DMS153 treated with DMSO at 0.1 percent for 48 hours (cell line): ENCODE results near the gene CCND2.

ENCODE experiments used
- DNase-seq: peaks from one replicate; lab custom pipeline; 2025; ENCODE audit not compliant: unreplicated experiment; lab: John Stamatoyannopoulos, UW

Gene CCND2

DNA sequence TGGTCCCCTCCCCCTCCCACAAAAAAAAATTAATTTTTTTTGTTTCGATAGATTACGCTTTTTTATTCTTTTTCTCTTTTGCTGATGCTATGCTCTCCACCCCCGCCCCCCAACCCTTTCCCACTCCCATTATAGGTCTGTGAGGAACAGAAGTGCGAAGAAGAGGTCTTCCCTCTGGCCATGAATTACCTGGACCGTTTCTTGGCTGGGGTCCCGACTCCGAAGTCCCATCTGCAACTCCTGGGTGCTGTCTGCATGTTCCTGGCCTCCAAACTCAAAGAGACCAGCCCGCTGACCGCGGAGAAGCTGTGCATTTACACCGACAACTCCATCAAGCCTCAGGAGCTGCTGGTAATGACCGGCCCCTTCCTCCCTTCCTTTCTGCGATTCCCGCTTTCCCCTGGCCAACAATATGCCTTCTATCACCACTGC, 2.3 kb downstream of the CCND2 start:
- DNase-seq: no peak

DNA sequence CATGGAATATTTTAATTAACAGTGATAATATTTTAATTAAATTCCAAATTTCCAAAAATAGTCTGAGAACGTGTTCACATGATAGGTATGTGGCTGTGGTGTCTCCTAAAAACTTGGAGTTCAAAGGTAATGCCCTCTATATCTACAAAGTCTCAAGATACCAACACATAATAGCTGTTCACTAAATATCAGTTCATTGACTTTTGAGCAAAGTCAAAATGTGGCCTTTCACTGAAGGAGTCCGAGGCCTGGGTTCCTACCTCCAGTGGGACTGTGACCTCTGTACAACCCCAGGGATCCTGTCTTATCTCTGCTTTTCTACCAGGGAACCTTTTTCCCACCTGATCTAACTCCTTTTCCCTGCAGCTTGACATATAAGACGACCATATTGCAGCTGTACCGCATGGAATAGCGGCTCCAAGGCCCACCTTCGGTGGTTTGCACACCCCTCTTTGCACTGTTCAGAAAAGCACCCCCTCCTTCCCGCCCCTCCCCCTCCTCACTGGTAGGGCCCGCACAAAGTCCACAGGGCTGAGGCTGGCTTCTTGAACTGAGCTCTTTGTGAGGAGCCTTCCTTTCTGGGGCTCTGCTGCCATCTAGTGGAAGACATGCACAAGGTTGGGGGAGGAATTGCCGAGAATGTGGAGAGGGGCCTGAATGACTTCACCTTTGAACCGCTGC, 3.1 kb downstream of the CCND2 start:
- DNase-seq: peak; percentile 16

DNA sequence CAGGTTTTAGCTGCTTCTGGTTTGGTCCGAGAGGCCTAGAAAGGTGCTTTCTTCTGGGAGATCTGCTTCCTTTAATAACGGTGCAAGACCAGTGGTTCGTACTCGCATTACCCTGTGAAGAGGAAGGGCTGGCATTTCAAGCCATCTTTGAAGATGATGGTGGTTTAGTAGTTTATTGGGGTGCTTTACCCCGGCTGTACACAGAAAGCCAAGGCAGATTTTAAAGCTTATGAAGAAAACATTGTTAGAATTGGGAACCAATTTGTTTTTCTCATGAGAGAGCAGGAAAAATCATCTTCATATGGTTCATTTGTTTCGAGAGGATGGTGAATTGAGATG, 3.6 kb downstream of the CCND2 start:
- no peak for DNase-seq

DNA sequence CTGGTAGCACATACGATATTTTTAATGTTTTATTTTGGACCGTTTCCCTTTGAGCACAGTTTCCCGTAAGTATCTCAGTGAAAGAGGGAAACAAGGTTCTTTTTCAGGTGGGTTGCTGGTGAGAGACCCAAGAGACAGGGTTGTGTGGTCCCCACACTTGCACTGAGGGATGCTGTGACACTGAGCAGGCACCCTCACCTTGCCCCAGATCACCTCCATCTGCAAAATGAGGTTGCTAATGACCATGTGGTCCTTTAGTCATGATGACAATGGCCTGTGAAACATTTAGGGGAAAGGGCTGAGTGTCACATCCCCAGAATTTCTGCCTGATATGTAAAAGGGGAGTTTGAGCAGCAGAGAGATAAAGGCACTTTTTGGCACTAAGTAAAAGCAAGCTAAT, 4.3 kb downstream of the CCND2 start:
- DNase-seq: no peak

DNA sequence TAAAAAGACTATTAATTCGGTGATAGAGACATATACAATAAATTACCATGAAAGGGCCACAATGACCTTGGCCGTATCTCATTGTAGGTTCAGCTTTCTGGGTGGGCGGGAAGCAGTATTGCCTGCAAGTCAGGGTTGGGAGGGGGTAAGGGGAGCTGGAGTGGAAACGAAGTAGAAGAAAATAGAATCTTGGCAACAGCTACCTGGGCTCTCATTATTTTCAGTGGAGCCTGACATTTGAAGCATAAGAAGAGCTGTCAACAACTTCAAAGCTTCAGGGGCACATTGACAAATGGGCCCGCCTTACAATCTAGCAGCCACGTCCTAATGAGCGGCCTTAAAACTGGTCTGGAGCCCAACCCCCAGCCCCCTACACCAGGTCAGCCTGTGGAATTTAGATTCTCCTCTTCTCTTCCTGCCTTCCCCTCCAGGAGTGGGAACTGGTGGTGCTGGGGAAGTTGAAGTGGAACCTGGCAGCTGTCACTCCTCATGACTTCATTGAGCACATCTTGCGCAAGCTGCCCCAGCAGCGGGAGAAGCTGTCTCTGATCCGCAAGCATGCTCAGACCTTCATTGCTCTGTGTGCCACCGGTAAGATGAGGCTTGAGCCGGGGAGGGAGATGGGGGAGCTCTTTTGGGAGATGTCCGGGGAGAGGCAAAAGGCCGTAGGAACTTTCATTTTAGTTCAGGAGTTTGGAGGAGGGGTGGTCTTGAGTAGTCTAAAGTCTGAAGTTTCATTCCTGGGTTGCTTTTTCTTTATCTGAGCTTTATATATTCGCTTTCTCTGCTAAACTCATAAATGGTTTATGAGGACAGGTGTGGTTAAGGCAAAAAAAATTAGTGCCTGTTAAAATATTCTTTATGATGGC, 5.0 kb downstream of the CCND2 start:
- DNase-seq: no peak

DNA sequence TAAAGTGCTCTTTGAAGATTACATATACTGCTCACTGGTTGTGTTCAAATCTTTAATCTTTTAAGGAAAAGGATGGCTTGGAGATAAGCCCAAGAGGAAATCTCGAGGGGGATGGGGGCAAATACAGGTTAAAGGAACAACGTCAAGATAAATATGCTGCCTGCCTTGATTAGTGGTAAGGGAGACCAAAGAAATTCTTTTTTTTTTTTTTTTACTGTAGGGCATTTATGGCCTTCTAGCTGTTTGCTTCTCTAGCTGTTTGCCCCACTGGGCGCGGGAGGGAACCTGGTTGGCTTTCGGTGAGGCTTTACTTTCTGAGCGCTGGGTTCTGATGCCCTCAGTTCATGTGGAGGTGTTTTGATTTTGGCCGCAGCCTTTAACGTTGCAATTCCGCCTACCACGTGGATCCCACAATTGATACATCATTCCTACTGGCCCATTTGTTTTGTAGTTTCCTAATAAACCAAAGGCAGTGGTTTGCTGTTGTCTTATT, 5.7 kb downstream of the CCND2 start:
- DNase-seq: no peak

DNA sequence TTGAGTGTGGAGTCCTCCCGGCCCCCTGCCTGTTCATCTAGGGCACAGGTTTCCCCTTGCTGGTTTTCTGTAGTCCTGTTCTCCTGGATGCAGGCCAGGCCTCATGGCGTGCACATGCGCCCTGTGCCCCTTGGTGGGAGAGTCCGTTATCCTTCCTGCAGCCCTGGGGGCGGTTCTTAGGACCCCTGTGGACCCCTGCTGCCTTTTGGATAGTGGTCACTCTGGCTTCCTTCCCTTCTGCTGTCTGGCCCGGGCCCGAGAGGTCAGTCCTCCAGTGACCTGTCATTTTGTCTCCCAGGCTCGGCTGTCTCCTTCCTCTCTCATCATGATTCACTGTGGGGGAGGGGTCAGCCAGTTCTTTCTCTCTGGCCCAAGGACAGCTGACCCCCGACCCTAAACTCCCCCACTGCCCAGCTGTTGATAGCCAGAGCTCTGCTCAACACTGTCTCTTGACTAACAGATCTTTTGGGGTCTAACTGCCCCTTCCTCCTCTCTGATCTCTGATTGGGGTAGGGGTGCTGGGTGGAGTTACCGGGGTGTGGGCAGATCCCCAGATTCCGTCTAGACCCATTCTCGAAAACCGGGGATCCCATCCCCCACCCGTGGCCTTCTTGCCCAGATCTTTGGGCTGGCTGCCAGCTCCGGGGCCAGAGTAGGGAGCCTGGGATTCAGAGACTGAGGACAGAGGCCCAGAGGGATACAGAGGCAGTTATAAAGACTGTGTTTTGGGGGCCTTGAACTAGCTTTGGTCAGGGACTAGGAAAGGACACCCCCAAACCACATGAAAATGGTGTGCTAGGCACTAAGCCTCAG, 7.0 kb downstream of the CCND2 start:
- DNase-seq: no peak

DNA sequence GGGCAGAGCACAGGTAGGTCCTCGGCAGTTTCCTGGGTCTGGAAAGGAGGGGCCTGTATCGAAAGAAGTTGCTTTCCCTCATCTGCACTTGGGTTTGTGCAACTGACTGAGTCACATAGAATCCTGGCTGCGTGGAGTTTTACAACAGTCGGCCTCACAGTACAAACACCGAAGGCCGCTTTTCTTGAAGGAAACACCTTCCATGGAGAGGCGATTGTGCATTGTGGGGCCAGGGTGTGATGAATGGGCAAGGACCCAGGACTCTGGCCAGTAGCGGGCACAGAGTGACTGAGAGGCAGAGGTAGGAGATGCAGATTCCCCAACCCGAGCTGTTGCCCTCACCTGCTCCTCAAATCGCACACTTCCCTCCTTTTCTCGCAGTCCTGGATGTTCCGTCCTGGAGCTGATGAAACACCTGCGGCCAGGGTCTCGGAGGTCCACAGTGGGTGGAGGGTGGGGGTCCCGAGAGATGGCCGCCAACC, 7.7 kb downstream of the CCND2 start:
- DNase-seq: no peak

DNA sequence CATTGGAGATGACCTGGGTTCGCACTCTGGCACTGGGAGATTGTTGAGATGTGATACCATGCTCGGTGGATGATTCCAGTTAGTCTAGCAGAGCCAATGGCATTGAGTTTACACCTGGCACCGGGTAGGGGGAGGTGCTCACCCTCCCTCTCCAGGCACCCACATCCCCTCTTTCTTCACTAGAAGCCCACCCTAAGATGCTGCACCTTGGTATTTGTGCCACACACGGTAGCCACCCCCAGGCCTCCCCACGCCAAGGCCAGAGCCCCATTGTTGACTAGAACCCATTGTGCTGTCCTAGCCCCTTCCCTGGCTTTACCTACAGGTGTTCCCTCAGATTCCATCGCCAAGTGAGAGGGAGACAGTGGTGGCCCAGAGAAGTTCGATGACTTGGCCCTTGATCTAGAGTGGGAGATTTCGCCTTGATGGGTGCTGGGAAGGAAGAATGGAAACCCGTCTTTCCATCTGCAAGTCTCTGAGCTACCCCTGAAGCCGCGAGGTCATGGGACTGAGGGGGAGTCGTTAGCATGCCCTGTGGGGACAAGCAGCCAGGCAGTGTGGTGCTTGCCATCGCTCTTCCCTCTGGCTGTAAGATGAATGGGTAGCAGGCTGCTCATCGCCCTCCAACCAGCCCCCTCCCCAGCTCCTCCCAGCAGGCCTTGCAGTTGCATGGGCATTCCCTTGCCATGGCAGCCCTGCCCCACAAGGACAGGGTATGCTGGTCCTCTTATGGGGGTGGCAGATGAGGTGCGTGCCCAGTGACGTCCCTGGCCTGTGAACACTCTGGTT, 8.7 kb downstream of the CCND2 start:
- no peak for DNase-seq

DNA sequence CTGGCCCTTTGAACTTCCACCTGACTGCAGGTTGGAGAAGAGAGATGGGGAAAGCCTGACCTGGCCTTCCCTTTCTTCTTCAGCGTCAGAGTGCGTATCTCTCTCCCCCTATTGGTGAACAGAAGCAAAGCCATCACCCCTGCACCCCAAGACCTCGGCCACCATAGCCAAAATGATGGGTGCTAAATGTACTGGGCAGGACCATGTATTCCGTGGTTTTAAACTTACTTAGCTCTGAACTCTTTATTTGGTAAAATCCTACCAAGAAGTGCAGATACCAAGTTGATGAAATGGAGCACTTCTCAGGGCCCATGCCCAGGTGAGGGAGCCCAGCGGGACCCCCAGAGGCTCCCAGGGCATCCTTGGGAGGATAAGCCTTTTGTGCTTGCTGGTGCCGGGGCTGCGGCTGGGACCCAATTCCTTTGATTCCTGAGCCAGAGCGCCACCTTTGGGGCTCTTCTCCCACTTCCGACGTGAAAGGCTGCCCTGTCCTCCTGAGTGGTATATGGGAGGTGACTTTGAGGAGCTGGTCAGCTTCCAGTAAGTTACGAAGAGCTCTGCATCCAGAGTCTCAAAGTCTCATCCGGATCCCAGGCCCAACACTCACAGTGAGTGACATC, 9.4 kb downstream of the CCND2 start:
- no peak for DNase-seq

DNA sequence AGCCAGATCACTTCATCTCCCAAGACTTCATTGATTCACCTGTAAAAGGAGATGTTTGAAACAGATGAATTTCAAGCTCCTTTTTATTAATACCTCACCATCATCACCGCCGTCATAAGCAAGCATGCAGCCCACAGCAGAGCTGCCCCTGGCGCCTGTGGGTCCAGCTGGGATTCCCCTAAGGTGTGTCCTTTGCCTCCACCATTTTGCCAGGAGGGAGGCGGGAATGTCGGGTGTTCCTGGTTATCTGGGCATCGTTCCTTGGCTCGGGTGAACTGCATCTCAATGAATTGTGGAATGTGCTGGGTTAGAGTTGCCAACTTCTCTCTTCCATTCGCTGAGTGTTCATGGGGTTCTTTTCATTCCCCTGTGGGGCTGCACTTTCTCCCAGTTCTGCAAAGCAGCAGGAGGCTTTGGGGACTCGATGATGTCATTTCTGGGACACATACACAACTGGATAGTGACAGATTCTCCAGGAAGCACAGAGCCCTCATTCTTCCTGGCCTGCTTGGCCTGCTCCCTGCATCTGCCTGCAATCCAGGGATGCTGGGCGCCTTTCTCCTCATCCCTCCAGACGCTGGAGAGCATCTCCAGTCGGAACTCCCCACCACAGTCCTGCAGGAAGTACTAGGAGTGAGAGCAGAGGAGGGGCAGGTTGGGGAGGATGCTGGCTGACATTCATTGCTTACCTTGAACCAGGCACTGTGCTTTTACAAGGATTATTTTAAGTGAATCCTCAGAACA, 10.1 kb downstream of the CCND2 start:
- no peak for DNase-seq

DNA sequence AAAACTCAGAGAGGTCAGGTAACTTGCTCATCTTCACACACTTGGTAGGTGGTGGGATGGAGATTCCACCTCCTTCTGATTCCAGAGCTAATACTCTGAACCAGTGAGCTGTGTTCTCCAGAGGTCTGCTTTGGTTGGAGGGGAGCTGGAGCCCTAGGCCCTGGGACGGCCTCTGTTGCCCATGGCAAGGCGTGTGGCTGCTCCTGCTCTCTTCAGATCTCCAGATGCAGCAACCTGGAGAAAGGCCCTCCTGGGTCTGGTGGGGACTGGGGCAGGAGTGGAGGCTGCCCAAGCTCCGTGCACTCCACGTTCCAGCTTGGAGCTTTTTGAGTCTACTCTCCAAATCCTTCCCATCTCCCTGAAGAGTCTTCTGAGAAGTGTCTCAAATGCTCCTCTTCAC, 10.7 kb downstream of the CCND2 start:
- no peak for DNase-seq

DNA sequence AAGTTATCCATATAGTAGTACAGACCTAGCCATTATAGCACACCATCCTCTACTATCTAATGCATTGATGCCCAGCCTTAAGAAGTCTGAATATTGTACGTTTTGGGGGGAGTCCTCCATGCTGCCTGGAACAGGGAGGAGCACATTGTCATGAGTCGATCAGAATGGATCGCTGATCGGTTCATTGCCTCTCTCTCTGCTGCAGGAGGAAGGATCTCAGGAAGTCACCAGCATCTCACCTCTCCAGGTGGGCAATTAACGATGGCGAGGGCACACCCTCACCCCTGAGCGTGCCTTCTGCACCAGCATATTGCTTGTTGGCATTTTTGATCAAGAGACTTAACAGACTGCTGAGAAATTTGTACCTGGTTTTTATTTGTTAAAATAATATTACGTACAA, 11.5 kb downstream of the CCND2 start:
- DNase-seq: no peak

DNA sequence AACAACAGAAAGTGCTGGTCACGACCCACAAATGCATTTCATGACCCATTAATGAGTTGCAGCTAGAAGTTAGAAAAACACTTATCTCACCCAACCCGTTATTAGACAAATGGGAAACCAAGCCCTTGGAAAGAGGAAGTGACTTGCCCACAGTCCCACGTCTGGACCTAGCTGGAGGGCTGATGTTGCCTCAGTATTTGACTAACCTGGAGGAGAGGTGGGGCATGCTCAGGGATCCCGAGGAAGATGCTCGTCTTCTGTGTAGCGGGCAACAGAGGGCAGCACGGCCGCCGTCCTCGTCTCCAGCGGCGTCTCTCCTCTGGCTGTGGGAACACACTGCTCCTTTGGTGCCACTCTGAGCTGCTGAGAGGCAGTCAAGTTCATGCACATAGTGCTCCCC, 12.7 kb downstream of the CCND2 start:
- DNase-seq: no peak

DNA sequence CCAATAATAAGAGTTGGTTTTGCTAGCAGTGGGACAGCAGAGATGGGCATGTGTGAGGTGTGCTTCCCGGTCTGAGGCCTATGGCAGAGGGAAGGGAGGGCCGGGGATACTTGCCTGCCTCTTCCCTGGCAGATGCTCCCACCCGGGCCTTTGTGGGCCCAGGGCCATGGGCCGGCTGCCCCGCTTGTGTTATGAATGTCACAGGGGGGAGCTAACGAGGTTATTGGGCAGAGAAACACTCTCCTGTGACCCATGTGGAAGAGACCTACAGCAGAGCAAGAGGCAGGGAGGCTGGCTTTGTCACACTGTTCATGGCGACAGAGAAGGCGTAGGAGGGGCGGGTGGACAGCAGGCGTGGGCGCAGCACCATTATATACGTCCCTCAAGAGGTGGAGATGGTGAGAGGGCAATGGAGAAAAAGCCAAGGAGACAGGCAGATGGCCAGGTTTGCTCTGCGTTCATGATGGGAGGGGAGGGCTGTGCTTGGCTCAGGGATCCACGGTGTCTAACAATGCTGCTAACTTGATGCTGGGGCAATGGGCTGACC, 13.3 kb downstream of the CCND2 start:
- DNase-seq: no peak

DNA sequence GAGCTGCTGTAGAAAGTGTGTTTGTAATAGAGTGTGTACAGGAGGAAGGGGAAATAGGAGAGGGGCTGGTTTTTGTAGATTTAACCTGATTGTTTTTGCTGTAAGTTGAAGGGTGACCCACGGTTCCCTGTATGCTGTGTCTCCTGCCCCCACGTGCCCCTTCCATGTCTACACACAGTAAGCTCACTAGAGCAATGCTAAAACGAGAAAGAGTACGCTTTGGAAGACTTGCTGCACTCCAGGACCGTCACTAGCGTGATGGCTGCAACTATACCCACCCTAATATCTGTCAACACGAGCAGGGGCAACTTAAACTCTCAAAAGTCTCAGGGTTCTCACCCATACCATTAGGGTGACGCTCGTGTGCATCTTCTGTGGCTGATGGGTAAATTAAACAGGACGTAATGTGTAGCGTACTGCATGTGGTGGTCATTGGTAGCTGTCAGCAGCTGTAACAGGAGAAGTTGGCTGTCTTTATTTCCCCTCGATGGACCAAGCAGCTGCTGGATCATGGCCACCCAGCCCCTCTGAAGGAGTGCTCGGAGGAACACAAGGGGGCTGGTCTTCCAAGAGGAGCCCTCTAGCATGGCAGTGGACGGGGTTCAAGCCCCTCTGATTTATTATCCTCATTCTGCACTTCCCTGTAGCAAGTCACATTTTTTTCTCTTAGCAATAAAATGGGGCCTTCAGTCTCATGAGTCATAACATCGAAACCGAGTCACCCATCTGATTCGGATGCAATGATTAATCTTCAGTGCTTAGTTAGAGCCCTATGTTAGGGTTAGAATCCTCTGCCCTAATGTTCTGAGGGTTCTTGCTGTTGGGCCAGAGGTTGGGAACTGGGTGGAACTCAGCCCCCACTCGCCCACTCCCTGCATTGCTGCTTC, 14.0 kb downstream of the CCND2 start:
- no peak for DNase-seq

DNA sequence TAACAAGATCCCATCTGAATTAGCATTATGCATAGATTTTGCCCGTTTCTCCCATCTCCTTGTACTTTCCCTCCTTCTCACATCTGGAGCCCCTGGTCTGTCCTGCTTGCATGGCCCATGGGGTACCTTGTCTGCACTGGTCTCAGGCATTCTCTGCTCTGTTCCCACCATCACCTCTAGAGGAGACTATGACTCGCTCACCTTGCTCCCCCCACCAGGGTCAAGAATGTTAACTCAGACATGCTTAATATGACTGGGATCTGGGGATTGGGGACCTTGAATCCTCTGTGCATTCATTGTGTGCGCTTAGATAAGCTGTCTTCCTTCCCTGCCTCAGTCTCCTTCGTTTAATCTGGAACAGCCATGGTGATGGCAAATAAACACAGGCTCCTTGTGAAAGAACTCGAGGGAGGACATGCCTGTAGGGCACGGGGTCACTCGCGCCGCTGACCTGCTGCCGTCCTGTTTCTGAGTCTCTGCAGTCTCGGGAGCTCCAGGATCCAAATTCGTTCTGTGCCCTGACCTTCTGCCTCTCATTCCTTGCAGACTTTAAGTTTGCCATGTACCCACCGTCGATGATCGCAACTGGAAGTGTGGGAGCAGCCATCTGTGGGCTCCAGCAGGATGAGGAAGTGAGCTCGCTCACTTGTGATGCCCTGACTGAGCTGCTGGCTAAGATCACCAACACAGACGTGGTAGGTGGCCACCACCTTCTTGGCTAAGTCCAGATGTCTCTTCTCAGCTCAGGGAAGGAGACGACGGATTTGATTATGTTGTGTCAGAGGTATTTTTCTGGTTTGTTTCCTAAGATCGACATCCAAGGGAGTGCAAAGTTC, 15.0 kb downstream of the CCND2 start:
- DNase-seq: no peak
